Activated naive CD8-positive, alpha-beta T cell (primary cell): ENCODE measurements around the gene SNX1.
A peak's percentile ranks its signal among the peaks of the same experiment; 100 is the strongest.
"Not testable (repeated sequence)": the region's sequence is repeated elsewhere in the genome, so short reads cannot be mapped to it uniquely, and the experiment has no call there.

Source experiments
- H3K27ac Mint-ChIP-seq: one replicate; pipeline ENCODE4 v1.8.0; 2021; ENCODE audit warnings: mixed read lengths
- H3K27me3 Mint-ChIP-seq: one replicate; pipeline ENCODE4 v1.8.0; 2021; ENCODE audit warnings: mixed read lengths
- H3K36me3 Mint-ChIP-seq: one replicate; pipeline ENCODE4 v1.8.0; 2021; ENCODE audit warnings: mixed read lengths
- H3K4me1 Mint-ChIP-seq: one replicate; pipeline ENCODE4 v1.8.0; 2021; ENCODE audit warnings: low read depth, mixed read lengths
- H3K4me3 Mint-ChIP-seq: one replicate; pipeline ENCODE4 v1.8.0; 2021; ENCODE audit warnings: mild to moderate bottlenecking, mixed read lengths
- H3K9me3 Mint-ChIP-seq: one replicate; pipeline ENCODE4 v1.8.0; 2021; ENCODE audit warnings: low read depth, mixed read lengths

Gene SNX1

DNA sequence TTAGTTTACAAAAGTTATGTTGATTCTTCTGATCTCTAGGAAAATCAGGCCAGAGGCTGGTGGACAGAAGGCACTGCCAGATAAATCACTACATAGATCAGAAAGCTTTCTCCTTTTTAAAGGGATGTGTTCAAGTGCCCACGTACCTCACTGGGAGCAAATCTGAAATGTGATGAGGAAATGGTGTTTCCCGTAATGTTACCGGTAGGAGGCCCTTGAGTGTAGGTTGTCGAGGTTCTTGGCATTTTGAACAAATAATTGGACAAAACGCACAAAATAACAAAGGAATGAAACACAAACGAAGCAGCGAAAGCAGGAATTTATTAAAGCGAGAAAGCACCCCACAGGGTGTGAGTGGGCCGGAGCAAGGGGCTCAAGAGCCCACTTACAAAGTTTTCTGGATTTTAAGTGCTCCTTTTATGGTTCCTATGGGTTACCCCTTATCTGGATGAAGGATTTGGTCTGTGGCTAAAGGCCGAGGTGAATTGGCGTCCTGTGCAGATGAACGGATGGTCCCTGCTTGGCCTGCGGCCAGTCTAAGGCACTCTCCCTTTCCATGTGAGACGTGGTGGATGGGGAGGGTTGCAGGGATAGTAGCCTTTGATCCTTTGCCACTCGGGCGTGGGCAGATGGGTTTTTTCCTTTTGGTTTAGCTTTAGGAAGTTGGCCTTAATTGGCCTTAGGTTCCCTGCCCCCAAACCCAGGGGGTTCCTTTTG, 1.0 kb downstream of the SNX1 start:
- Mint-ChIP-seq H3K36me3 (no peaks in the 10 kb centered on the region), H3K9me3 (no peaks in the 10 kb centered on the region), H3K4me1 (peaks cover 85% of the 10 kb centered on the region), H3K27me3 (no peaks in the 10 kb centered on the region), H3K4me3 (peak overlapping the region; percentile 98), H3K27ac (peak overlapping the region; percentile 97)

GRCh38 chr15:64099379-64099778, 3.6 kb downstream of the SNX1 start:
- peaks cover 3% of the 10 kb centered on the region for H3K36me3 Mint-ChIP-seq

GRCh38 chr15:64100958-64101357, 5.2 kb downstream of the SNX1 start:
- Mint-ChIP-seq H3K27ac (peak overlapping the region; percentile 54), H3K9me3 (peaks cover 3% of the 10 kb centered on the region), H3K4me3 (no peak overlapping the region), H3K4me1 (peaks cover 72% of the 10 kb centered on the region), H3K36me3 (peaks cover 3% of the 10 kb centered on the region), H3K27me3 (no peaks in the 10 kb centered on the region)

More at GRCh38 chr15:64099379-64099778, 3.6 kb downstream of the SNX1 start:
- peaks cover 78% of the 10 kb centered on the region for H3K4me1 Mint-ChIP-seq
- H3K27ac Mint-ChIP-seq: no peak overlapping the region
- peaks cover 3% of the 10 kb centered on the region for H3K9me3 Mint-ChIP-seq
- H3K4me3 Mint-ChIP-seq: no peak overlapping the region
- no peaks in the 10 kb centered on the region for H3K27me3 Mint-ChIP-seq

GRCh38 chr15:64102497-64102896, 6.7 kb downstream of the SNX1 start:
- Mint-ChIP-seq H3K27me3 (no peaks in the 10 kb centered on the region), H3K4me1 (peaks cover 72% of the 10 kb centered on the region), H3K27ac (peak overlapping the region; percentile 41), H3K4me3 (no peak overlapping the region), H3K9me3 (peaks cover 3% of the 10 kb centered on the region), H3K36me3 (peaks cover 3% of the 10 kb centered on the region)

GRCh38 chr15:64105113-64105704, 9.4 kb downstream of the SNX1 start:
- Mint-ChIP-seq H3K27ac (no peak overlapping the region), H3K4me1 (peaks cover 60% of the 10 kb centered on the region), H3K27me3 (no peaks in the 10 kb centered on the region), H3K9me3 (peaks cover 3% of the 10 kb centered on the region), H3K36me3 (peaks cover 3% of the 10 kb centered on the region), H3K4me3 (no peak overlapping the region)

DNA sequence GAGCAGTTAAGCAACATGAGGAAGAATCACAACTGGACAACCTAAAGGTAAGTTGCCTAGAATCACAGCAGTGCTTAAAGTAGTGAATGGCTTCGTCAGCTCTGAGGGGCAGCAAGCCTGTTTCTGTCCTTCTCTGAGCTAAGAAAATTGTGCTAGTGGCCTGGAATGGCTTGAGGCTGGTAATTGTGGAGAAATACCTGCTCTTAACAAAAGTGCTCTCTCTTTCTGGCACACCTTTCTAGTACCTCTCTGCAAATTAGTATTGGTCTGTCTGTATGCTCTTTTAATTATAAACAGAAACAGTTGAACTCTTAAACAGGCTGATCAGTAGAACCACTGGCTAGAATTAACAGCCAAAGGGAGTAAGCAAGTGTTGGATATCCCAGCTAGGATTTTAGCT, 11.6 kb downstream of the SNX1 start:
- Mint-ChIP-seq H3K27me3 (no peaks in the 10 kb centered on the region), H3K27ac (peak overlapping the region; percentile 55), H3K4me3 (no peak overlapping the region), H3K36me3 (peaks cover 2% of the 10 kb centered on the region), H3K4me1 (peaks cover 66% of the 10 kb centered on the region), H3K9me3 (peaks cover 2% of the 10 kb centered on the region)

- H3K36me3 Mint-ChIP-seq, H3K9me3 Mint-ChIP-seq, H3K4me3 Mint-ChIP-seq, H3K27me3 Mint-ChIP-seq: not testable (repeated sequence)
- H3K27ac Mint-ChIP-seq: peak overlapping the region; percentile 28
- H3K4me1 Mint-ChIP-seq: peaks cover 49% of the 10 kb centered on the region
Measured at GRCh38 chr15:64110108-64110701, 14.4 kb downstream of the SNX1 start.

DNA sequence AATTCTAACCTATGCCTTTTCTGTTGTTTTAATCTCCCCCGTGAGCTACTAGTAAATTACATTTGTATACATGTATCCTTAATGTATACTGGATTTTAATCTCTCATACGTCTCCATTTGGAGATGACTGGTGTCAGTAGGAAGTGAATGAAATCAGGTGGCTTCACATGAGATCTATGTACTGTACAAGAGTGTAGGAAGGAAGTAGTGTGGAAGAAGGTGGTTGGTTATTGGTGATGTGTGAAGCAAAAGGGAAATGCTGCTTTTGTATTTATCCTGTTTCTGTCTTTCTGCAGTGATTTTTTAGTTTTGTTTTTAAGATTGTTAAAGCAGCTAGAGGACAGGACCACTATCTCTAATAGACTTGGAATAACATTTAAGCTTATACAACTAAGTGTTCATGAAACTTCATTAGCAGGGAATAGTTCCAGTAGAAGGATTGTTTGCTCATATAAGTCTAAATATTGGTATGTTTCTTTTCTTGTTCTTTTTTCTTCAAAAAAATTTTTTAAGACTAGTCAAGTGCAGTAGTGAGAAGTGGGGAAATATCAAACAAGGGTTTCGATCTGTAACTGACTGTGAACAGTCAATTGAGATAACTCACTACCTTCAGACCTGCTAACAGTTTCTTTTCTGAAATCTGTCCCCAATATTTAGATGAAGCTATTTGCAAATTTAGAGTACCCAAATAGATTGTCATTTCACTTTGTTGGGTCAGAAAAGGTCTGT, 15.3 kb downstream of the SNX1 start:
- Mint-ChIP-seq H3K27me3 (no peaks in the 10 kb centered on the region), H3K27ac (peak overlapping the region; percentile 61), H3K36me3 (peaks cover 2% of the 10 kb centered on the region), H3K4me3 (no peak overlapping the region), H3K4me1 (peaks cover 43% of the 10 kb centered on the region), H3K9me3 (no peaks in the 10 kb centered on the region)

DNA sequence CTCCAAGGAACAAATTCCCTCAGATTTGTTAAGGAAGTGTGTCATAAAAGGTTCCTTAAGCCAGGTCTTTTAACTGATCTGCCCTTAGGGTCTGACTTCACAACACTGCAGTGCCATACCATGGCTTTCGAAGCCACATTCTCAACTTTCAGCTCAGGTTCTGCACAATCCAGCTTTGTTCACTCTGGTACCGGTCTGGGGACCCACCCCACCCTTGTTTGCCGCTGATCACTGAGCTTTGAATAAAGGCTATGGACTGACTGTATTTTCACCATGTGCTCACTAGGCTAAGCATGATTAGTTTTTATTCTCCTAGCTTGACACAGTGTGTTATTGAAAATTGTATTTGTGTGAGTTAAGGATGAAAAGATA, 15.9 kb downstream of the SNX1 start:
- peaks cover 38% of the 10 kb centered on the region for H3K4me1 Mint-ChIP-seq
- no peak overlapping the region for H3K27ac Mint-ChIP-seq
- no peaks in the 10 kb centered on the region for H3K27me3 Mint-ChIP-seq
- H3K4me3 Mint-ChIP-seq: no peak overlapping the region
- H3K36me3 Mint-ChIP-seq: peaks cover 2% of the 10 kb centered on the region
- no peaks in the 10 kb centered on the region for H3K9me3 Mint-ChIP-seq

DNA sequence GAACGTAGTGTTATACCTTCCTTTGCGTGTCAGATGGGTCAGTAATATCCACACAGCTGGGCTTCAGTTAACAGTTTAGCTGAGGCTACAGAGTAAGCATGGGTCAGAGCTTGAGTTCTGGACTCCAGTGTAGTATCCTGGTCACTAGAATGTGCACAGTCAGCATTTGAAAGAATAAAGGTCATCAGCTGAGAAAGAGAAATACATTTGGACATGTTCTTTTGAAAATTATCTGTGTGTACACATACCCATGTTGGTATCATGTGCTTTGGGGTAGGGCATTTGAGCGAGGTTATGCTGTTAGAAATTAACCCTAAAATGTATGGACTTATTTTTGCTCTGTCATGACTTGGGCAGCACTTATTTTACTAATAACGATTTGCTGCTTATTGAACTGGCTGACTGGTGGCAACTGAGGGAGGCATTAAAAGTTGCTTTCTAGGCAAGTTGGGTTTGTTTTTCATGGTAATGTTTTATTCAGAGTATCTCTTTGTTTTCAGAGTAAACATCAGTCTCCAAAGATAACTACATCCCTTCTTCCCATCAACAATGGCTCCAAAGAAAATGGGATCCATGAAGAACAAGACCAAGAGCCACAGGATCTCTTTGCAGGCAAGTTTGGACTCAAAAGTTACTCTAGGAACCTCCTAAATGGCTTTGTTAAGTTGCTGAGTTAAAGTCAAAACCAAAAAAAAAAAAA, 16.4 kb downstream of the SNX1 start:
- H3K27ac Mint-ChIP-seq: peak overlapping the region; percentile 2
- H3K4me3 Mint-ChIP-seq: no peak overlapping the region
- H3K27me3 Mint-ChIP-seq: no peaks in the 10 kb centered on the region
- H3K4me1 Mint-ChIP-seq: peaks cover 32% of the 10 kb centered on the region
- H3K9me3 Mint-ChIP-seq: no peaks in the 10 kb centered on the region
- peaks cover 2% of the 10 kb centered on the region for H3K36me3 Mint-ChIP-seq

GRCh38 chr15:64112904-64113303, 17.1 kb downstream of the SNX1 start:
- Mint-ChIP-seq H3K9me3 (no peaks in the 10 kb centered on the region), H3K4me3 (no peak overlapping the region), H3K4me1 (peaks cover 28% of the 10 kb centered on the region), H3K27me3 (no peaks in the 10 kb centered on the region), H3K27ac (no peak overlapping the region), H3K36me3 (peaks cover 2% of the 10 kb centered on the region)

DNA sequence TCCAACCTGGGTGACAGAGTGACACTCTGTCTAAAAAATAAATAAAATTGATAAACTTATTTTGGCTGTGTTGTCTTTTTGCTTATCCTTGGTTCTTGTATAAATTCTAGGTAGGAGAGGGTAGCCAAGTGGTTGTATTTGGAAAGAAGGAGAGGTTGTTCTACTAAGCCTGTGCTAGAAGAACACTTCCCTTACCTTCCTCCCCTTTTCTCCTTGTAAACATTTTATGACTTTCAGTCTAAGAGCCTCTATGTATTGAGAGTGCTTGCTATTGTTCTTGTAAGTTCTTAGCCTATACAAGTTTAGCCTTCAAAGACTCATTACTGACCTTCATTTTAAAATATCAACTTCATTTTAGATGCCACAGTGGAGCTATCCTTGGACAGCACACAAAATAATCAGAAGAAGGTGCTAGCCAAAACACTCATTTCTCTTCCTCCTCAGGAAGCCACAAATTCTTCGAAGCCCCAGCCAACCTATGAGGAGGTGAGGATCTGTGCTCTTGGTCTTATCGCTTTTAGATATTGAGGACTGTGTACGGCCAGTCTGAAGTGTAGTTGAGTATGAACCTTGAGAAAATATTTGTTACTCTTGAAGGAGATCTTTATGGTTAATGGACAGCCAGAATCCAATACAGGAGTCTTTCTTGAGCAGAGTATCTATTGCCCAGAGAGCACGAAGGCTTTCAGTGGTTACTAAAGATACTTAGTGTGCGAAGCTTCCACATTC, 22.1 kb downstream of the SNX1 start:
- Mint-ChIP-seq H3K4me3 (no peak overlapping the region), H3K36me3 (peaks cover 2% of the 10 kb centered on the region), H3K27ac (no peak overlapping the region), H3K9me3 (no peaks in the 10 kb centered on the region), H3K4me1 (no peaks in the 10 kb centered on the region), H3K27me3 (no peaks in the 10 kb centered on the region)

- not testable (repeated sequence) for H3K36me3 Mint-ChIP-seq, H3K9me3 Mint-ChIP-seq, H3K4me3 Mint-ChIP-seq, H3K4me1 Mint-ChIP-seq, H3K27me3 Mint-ChIP-seq, H3K27ac Mint-ChIP-seq
Measured at GRCh38 chr15:64120322-64120721, 24.5 kb downstream of the SNX1 start.

- H3K27me3 Mint-ChIP-seq: no peaks in the 10 kb centered on the region
- no peak overlapping the region for H3K27ac Mint-ChIP-seq
- H3K4me3 Mint-ChIP-seq: no peak overlapping the region
- H3K9me3 Mint-ChIP-seq: no peaks in the 10 kb centered on the region
- no peaks in the 10 kb centered on the region for H3K4me1 Mint-ChIP-seq
- H3K36me3 Mint-ChIP-seq: peaks cover 5% of the 10 kb centered on the region
Measured at GRCh38 chr15:64121614-64122013, 25.8 kb downstream of the SNX1 start.
